ENCODE measurements around the gene RFTN2. TPM values are rescaled to one million over a fixed set of nuclear protein-coding genes. Genes with fewer than 3 reads are reported as not detected.

The RFTN2 gene, protein sequence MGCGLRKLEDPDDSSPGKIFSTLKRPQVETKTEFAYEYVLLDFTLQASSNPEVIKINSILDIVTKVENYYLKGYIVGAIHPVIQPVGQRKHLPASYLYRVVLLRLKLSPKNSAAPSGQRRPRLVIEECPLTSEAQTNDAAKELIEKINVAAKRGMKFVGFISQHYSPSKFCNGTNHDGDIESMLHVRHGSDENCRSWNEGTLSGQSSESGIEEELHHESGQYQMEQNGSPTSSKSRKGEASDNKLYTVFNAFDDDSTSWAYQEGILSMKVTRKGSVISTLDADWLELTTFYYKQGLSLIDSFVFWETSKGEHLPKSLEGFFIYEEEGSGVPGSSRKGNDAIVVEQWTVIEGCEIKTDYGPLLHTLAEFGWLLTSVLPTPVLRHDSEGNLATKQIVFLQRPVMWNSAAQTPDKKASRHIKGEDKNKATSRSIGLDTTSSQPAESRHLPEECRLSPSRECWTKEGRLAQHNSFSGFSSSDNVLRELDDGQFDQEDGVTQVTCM
- polyA plus RNA-seq (0.06 TPM in 2 replicates), polyA minus RNA-seq (0.35 and 0.49 TPM in 2 replicates)

DNA sequence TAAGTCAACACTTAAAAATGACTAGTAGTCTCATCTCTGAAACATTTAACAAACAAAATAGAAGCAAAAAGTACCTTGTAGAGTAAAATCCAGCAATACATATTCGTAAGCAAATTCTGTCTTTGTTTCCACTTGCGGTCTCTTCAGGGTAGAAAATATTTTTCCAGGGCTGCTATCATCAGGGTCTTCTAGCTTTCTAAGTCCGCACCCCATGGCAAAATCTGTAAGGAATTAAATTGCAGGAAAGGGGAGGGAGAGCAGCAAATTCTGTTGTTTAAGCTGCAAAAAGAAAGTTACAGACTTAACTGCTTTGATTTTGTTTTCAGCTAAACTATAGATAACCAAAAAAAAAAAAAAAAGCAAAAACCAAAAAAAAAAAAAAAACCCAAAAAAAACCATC, at the start of gene RFTN2:
TSS of gene RFTN2 (minus strand) at position 342 of the 400 bp plus-strand sequence. CDS start at position 213, 129 bp downstream.
- no peaks in the 10 kb centered on the region for H3K27me3 ChIP-seq (ENCODE audit: insufficient read depth, low read depth, low read length)
- no peak within 1 kb of the TSS for H3K27ac ChIP-seq (ENCODE audit: low read length)
- H3K9ac ChIP-seq (ENCODE audit: low read length) = no peak within 1 kb of the TSS
- peaks cover 4% of the 10 kb centered on the region for H3K79me2 ChIP-seq (replicated peaks; ENCODE audit: insufficient read depth, low read length)
- no peaks in the 10 kb centered on the region for H3K9me3 ChIP-seq (ENCODE audit: low read length)
- no peak within 1 kb of the TSS for H3K4me2 ChIP-seq (ENCODE audit: low read length)
- TF ChIP-seq, protein P1, sequence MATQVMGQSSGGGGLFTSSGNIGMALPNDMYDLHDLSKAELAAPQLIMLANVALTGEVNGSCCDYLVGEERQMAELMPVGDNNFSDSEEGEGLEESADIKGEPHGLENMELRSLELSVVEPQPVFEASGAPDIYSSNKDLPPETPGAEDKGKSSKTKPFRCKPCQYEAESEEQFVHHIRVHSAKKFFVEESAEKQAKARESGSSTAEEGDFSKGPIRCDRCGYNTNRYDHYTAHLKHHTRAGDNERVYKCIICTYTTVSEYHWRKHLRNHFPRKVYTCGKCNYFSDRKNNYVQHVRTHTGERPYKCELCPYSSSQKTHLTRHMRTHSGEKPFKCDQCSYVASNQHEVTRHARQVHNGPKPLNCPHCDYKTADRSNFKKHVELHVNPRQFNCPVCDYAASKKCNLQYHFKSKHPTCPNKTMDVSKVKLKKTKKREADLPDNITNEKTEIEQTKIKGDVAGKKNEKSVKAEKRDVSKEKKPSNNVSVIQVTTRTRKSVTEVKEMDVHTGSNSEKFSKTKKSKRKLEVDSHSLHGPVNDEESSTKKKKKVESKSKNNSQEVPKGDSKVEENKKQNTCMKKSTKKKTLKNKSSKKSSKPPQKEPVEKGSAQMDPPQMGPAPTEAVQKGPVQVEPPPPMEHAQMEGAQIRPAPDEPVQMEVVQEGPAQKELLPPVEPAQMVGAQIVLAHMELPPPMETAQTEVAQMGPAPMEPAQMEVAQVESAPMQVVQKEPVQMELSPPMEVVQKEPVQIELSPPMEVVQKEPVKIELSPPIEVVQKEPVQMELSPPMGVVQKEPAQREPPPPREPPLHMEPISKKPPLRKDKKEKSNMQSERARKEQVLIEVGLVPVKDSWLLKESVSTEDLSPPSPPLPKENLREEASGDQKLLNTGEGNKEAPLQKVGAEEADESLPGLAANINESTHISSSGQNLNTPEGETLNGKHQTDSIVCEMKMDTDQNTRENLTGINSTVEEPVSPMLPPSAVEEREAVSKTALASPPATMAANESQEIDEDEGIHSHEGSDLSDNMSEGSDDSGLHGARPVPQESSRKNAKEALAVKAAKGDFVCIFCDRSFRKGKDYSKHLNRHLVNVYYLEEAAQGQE (IDR thresholded peaks at IDR 0.05; ENCODE audit: borderline replicate concordance) = no peak
- TF ChIP-seq, protein P2, sequence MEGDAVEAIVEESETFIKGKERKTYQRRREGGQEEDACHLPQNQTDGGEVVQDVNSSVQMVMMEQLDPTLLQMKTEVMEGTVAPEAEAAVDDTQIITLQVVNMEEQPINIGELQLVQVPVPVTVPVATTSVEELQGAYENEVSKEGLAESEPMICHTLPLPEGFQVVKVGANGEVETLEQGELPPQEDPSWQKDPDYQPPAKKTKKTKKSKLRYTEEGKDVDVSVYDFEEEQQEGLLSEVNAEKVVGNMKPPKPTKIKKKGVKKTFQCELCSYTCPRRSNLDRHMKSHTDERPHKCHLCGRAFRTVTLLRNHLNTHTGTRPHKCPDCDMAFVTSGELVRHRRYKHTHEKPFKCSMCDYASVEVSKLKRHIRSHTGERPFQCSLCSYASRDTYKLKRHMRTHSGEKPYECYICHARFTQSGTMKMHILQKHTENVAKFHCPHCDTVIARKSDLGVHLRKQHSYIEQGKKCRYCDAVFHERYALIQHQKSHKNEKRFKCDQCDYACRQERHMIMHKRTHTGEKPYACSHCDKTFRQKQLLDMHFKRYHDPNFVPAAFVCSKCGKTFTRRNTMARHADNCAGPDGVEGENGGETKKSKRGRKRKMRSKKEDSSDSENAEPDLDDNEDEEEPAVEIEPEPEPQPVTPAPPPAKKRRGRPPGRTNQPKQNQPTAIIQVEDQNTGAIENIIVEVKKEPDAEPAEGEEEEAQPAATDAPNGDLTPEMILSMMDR (IDR thresholded peaks at IDR 0.05; ENCODE audit: poor library complexity, severe bottlenecking) = no peak
- TF ChIP-seq POLR2AphosphoS5 (IDR thresholded peaks at IDR 0.05) (no peak), EZH2 (IDR thresholded peaks at IDR 0.05; ENCODE audit: borderline replicate concordance, insufficient read depth, low read length, poor library complexity, severe bottlenecking) (no peak), TAF1 (IDR thresholded peaks at IDR 0.05; ENCODE audit: low read depth) (no peak), RAD21 (conservative IDR thresholded peaks at IDR 0.05) (no peak), MXI1 (conservative IDR thresholded peaks at IDR 0.05; ENCODE audit: poor library complexity, severe bottlenecking) (no peak), EP300 (conservative IDR thresholded peaks at IDR 0.05; ENCODE audit: poor library complexity, severe bottlenecking) (no peak)
- H3K9me2 ChIP-seq (ENCODE audit: insufficient read depth, low read length) = no peaks in the 10 kb centered on the region
- H4K20me1 ChIP-seq (ENCODE audit: insufficient read depth) = no peaks in the 10 kb centered on the region
- H3K4me3 ChIP-seq (ENCODE audit: low read length) = peak within 1 kb of the TSS; percentile 45
- no peak within 1 kb of the TSS for H2AFZ ChIP-seq (ENCODE audit: low read depth, low read length)
- H3F3A ChIP-seq (ENCODE audit: insufficient read depth, low read length, poor library complexity, severe bottlenecking) = no peaks in the 10 kb centered on the region
- H3K36me3 ChIP-seq (ENCODE audit: insufficient read depth, low read length) = no peaks in the 10 kb centered on the region

- no peaks in the 10 kb centered on the region for H3K9me2 ChIP-seq (ENCODE audit: insufficient read depth, low read length)
- H3K27ac ChIP-seq (ENCODE audit: low read length) = no peak overlapping the region
- no peak overlapping the region for H3K4me2 ChIP-seq (ENCODE audit: low read length)
- H3K36me3 ChIP-seq (ENCODE audit: insufficient read depth, low read length) = no peaks in the 10 kb centered on the region
- no peak overlapping the region for H2AFZ ChIP-seq (ENCODE audit: low read depth, low read length)
- TF ChIP-seq, protein P2 (IDR thresholded peaks at IDR 0.05; ENCODE audit: poor library complexity, severe bottlenecking) = no peak
- TF ChIP-seq SMC3 (conservative IDR thresholded peaks at IDR 0.05; ENCODE audit: poor library complexity) (no peak), TAF1 (IDR thresholded peaks at IDR 0.05; ENCODE audit: low read depth) (no peak), MXI1 (conservative IDR thresholded peaks at IDR 0.05; ENCODE audit: poor library complexity, severe bottlenecking) (no peak), POLR2AphosphoS5 (IDR thresholded peaks at IDR 0.05) (no peak), EP300 (conservative IDR thresholded peaks at IDR 0.05; ENCODE audit: poor library complexity, severe bottlenecking) (no peak), EZH2 (IDR thresholded peaks at IDR 0.05; ENCODE audit: borderline replicate concordance, insufficient read depth, low read length, poor library complexity, severe bottlenecking) (no peak), RAD21 (conservative IDR thresholded peaks at IDR 0.05) (no peak)
- TF ChIP-seq, protein P1 (IDR thresholded peaks at IDR 0.05; ENCODE audit: borderline replicate concordance) = no peak
- no peaks in the 10 kb centered on the region for H3K79me2 ChIP-seq (replicated peaks; ENCODE audit: insufficient read depth, low read length)
- no peaks in the 10 kb centered on the region for H3K9me3 ChIP-seq (ENCODE audit: low read length)
- no peaks in the 10 kb centered on the region for H3K27me3 ChIP-seq (ENCODE audit: insufficient read depth, low read depth, low read length)
- H3F3A ChIP-seq (ENCODE audit: insufficient read depth, low read length, poor library complexity, severe bottlenecking) = no peaks in the 10 kb centered on the region
- no peak overlapping the region for H3K4me3 ChIP-seq (ENCODE audit: low read length)
- H4K20me1 ChIP-seq (ENCODE audit: insufficient read depth) = no peaks in the 10 kb centered on the region
- H3K9ac ChIP-seq (ENCODE audit: low read length) = no peak overlapping the region
Observed at GRCh38 chr2:197717863-197718262, 42.5 kb upstream of the RFTN2 start.

Data from neural cell (in vitro differentiated cells).